OCI-LY7 (cell line): ENCODE data around the gene MYH8.

ENCODE experiments used
- CTCF ChIP-seq: fragments of 200-600 bp; sonication (generic); conservative IDR thresholded peaks from 2 replicates; pipeline ENCODE4 v1.5.1; 2014; ENCODE audit warnings: mild to moderate bottlenecking, antibody characterized with exemption, low read length, moderate library complexity, mixed read lengths
- EZH2phosphoT487 ChIP-seq: fragments of 200-600 bp; sonication (generic); IDR thresholded peaks from 2 replicates; pipeline ENCODE4 v1.6.1; 2018; ENCODE audit warnings: low read depth, borderline replicate concordance, mild to moderate bottlenecking, mixed run types, antibody characterized with exemption, low read length, moderate library complexity, mixed read lengths

- TF ChIP-seq CTCF (no peak), EZH2phosphoT487 (no peak)
Observed at GRCh38 chr17:10415161-10415560, 6.6 kb downstream of the MYH8 start.
